ENCODE measurements around the gene FAM187B. TPM values are rescaled to one million over a fixed set of nuclear protein-coding genes. Genes with fewer than 3 reads are reported as not detected.
A peak's percentile ranks its signal among the peaks of the same experiment; 100 is the strongest.

FAM187B gene
- total RNA-seq, 4 donors from 2014 or later = not detected

GRCh38 chr19:35269438-35270117 lies 41.0 kb upstream of the FAM187B start:
- peak overlapping the region; percentile 71 to 87 for H3K4me3 ChIP-seq
- no peak for TF ChIP-seq EP300 (IDR thresholded peaks at IDR 0.05)
- peak in 3 of 4 experiments; percentile 62 to 90 (median 77) for TF ChIP-seq CTCF (IDR thresholded peaks at IDR 0.05)
- no CpG with 5 or more reads among the region's 66 CpGs for WGBS, 2 donors (ENCODE audit: low coverage in 1 of 2)
- no peaks in the 10 kb centered on the region for H3K27me3 ChIP-seq
- H3K9me3 ChIP-seq = no peaks in the 10 kb centered on the region
- peaks cover 0 to 55% (median 33%) of the 10 kb centered on the region in 3 donors for H3K4me1 ChIP-seq
- peak overlapping the region; percentile 84 to 96 (median 92) for H3K27ac ChIP-seq
- peak; percentile 70 for ATAC-seq
- peaks cover 0 to 47% of the 10 kb centered on the region in 2 donors for H3K36me3 ChIP-seq

- Histone ChIP-seq H3K4me3 (peak within 1 kb of the TSS; percentile 71 to 94), H3K36me3 (peaks cover 0 to 39% of the 10 kb centered on the region in 2 donors), H3K4me1 (peaks cover 0 to 59% (median 35%) of the 10 kb centered on the region in 3 donors), H3K9me3 (no peaks in the 10 kb centered on the region), H3K27me3 (no peaks in the 10 kb centered on the region), H3K27ac (peak within 1 kb of the TSS; percentile 84 to 96 (median 92))
- no CpG with 5 or more reads among the region's 126 CpGs for whole genome bisulfite sequencing, 2 donors (ENCODE audit: low coverage in 1 of 2)
- ATAC-seq = peak; percentile 31
- TF ChIP-seq POLR2AphosphoS5 (IDR thresholded peaks at IDR 0.05) (no peak), POLR2A (IDR thresholded peaks at IDR 0.05) (peak in 1 of 2 donors; percentile 15), EP300 (IDR thresholded peaks at IDR 0.05) (no peak)
These were observed 40.2 kb upstream of the FAM187B start, which contains the start of gene USF2 for GRCh38 chr19:35268536-35269437. Gene USF2 (plus strand): TSS chr19:35268962. CDS start chr19:35269102, 140 bp downstream.

- WGBS, 2 donors (ENCODE audit: low coverage in 1 of 2) = 0 to 2% methylated on average over 2 to 16 of the region's 100 CpGs
- Histone ChIP-seq H3K36me3 (peaks cover 0 to 31% of the 10 kb centered on the region in 2 donors), H3K4me3 (peak overlapping the region; percentile 71 to 94), H3K27me3 (no peaks in the 10 kb centered on the region), H3K4me1 (peaks cover 0 to 58% (median 35%) of the 10 kb centered on the region in 3 donors), H3K27ac (peak overlapping the region; percentile 79 to 96 (median 92)), H3K9me3 (no peaks in the 10 kb centered on the region)
- TF ChIP-seq CTCF (IDR thresholded peaks at IDR 0.05) = no peak
- peak; percentile 85 to 88 for TF ChIP-seq POLR2A (IDR thresholded peaks at IDR 0.05)
- no peak for TF ChIP-seq EP300 (IDR thresholded peaks at IDR 0.05)
- TF ChIP-seq POLR2AphosphoS5 (IDR thresholded peaks at IDR 0.05) = peak; percentile 67
- peak; percentile 83 for ATAC-seq
These were observed 39.4 kb upstream of the FAM187B start for GRCh38 chr19:35267818-35268535.

GRCh38 chr19:35267353-35267817 lies 38.8 kb upstream of the FAM187B start:
- TF ChIP-seq EP300 (IDR thresholded peaks at IDR 0.05) = no peak
- TF ChIP-seq POLR2AphosphoS5 (IDR thresholded peaks at IDR 0.05) = peak; percentile 15
- ATAC-seq = peak; percentile 14
- Histone ChIP-seq H3K27me3 (no peaks in the 10 kb centered on the region), H3K36me3 (peaks cover 0 to 25% of the 10 kb centered on the region in 2 donors), H3K9me3 (no peaks in the 10 kb centered on the region), H3K4me3 (peak overlapping the region; percentile 71 to 94), H3K4me1 (peaks cover 0 to 52% (median 35%) of the 10 kb centered on the region in 3 donors), H3K27ac (peak overlapping the region; percentile 79 to 96 (median 92))
- 1% methylated on average over 14 of the region's 40 CpGs; no CpG with 5 or more reads in 1 of the 2 donors for WGBS, 2 donors (ENCODE audit: low coverage in 1 of 2)

GRCh38 chr19:35266520-35267352 lies 38.2 kb upstream of the FAM187B start:
- peak overlapping the region; percentile 71 to 94 for H3K4me3 ChIP-seq
- TF ChIP-seq POLR2AphosphoS5 (IDR thresholded peaks at IDR 0.05) (no peak), CTCF (IDR thresholded peaks at IDR 0.05) (no peak), EP300 (IDR thresholded peaks at IDR 0.05) (no peak), POLR2A (IDR thresholded peaks at IDR 0.05) (no peak)
- H3K9me3 ChIP-seq = no peaks in the 10 kb centered on the region
- peaks cover 0 to 46% (median 35%) of the 10 kb centered on the region in 3 donors for H3K4me1 ChIP-seq
- H3K27ac ChIP-seq = peak overlapping the region; percentile 79 to 96 (median 92)
- peaks cover 0 to 18% of the 10 kb centered on the region in 2 donors for H3K36me3 ChIP-seq
- no peak for ATAC-seq
- H3K27me3 ChIP-seq = no peaks in the 10 kb centered on the region
- 0% methylated on average over 2 of the region's 39 CpGs; no CpG with 5 or more reads in 1 of the 2 donors for WGBS, 2 donors (ENCODE audit: low coverage in 1 of 2)

Measured in gastroesophageal sphincter (tissue), 4 donors.